HL-60 (cell line): ENCODE measurements around the gene COL13A1.
A peak's percentile ranks its signal among the peaks of the same experiment; 100 is the strongest.

Source experiments
- GABPA ChIP-seq: IDR thresholded peaks from 2 replicates; pipeline ENCODE4 v1.6.1; 2012; ENCODE audit warnings: low read depth
- POLR2AphosphoS5 ChIP-seq: IDR thresholded peaks from 2 replicates; pipeline ENCODE4 v1.6.1; 2012; ENCODE audit warnings: low read depth
- SPI1 ChIP-seq: IDR thresholded peaks from 2 replicates; pipeline ENCODE4 v1.6.1; 2012; ENCODE audit warnings: low read depth, mild to moderate bottlenecking, borderline replicate concordance
- TF ChIP-seq, protein P1 (sequence below): IDR thresholded peaks from one replicate; pipeline ENCODE4 v1.5.1; 2011; ENCODE audit warnings: low read length, control low read depth, inconsistent platforms; ENCODE audit not compliant: insufficient read depth
- TF ChIP-seq, protein P2 (sequence below): IDR thresholded peaks from 2 replicates; pipeline ENCODE4 v1.6.1; 2012; ENCODE audit warnings: low read depth; ENCODE audit not compliant: insufficient replicate concordance

DNA sequence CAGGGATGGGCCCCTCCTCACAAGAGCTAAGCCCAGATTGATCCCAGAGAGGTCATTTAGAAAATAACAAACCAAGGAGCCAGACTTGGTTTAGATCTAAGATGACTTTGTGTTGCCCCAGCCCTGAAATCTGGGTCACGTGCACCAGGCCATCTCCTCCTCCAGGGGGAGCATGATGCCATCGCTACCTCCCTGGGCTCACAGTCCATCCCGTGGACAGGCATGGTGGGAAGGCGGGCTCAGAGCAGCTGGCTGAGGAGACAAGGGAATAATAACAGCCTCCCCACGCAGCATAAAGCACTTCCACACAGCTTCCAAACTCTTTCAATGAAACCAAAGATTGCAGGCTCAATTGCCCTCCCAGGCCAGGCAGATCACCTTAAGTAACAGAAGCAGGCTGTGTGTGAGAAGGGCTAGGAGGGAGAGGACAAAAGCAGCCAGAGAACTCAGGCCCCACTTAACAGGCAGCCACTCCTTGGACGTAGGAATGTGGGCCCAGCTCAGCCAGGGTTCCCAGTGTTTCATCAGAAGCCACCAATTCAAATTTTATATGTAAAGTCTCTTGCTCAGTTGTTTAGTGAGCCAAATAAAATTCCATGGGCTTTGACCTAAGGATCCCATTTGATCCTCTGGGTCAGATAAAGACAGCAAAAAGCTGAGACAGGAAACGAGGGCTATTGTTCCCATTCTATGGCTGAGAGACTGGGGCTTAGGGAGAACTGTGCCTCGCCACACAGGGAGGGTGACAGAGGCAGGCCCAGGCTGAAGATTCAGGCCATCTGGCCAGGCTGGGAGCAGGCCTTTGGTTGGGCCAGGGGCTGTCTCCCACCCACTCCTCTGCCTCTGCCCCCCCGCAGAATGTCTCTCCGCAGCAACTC, 100.2 kb downstream of the COL13A1 start:
- TF ChIP-seq POLR2AphosphoS5 (no peak), GABPA (no peak), SPI1 (no peak)
- TF ChIP-seq, protein P1, sequence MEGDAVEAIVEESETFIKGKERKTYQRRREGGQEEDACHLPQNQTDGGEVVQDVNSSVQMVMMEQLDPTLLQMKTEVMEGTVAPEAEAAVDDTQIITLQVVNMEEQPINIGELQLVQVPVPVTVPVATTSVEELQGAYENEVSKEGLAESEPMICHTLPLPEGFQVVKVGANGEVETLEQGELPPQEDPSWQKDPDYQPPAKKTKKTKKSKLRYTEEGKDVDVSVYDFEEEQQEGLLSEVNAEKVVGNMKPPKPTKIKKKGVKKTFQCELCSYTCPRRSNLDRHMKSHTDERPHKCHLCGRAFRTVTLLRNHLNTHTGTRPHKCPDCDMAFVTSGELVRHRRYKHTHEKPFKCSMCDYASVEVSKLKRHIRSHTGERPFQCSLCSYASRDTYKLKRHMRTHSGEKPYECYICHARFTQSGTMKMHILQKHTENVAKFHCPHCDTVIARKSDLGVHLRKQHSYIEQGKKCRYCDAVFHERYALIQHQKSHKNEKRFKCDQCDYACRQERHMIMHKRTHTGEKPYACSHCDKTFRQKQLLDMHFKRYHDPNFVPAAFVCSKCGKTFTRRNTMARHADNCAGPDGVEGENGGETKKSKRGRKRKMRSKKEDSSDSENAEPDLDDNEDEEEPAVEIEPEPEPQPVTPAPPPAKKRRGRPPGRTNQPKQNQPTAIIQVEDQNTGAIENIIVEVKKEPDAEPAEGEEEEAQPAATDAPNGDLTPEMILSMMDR, result peak; percentile 41
- TF ChIP-seq, protein P2, sequence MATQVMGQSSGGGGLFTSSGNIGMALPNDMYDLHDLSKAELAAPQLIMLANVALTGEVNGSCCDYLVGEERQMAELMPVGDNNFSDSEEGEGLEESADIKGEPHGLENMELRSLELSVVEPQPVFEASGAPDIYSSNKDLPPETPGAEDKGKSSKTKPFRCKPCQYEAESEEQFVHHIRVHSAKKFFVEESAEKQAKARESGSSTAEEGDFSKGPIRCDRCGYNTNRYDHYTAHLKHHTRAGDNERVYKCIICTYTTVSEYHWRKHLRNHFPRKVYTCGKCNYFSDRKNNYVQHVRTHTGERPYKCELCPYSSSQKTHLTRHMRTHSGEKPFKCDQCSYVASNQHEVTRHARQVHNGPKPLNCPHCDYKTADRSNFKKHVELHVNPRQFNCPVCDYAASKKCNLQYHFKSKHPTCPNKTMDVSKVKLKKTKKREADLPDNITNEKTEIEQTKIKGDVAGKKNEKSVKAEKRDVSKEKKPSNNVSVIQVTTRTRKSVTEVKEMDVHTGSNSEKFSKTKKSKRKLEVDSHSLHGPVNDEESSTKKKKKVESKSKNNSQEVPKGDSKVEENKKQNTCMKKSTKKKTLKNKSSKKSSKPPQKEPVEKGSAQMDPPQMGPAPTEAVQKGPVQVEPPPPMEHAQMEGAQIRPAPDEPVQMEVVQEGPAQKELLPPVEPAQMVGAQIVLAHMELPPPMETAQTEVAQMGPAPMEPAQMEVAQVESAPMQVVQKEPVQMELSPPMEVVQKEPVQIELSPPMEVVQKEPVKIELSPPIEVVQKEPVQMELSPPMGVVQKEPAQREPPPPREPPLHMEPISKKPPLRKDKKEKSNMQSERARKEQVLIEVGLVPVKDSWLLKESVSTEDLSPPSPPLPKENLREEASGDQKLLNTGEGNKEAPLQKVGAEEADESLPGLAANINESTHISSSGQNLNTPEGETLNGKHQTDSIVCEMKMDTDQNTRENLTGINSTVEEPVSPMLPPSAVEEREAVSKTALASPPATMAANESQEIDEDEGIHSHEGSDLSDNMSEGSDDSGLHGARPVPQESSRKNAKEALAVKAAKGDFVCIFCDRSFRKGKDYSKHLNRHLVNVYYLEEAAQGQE, result no peak
